Measurements from ENCODE around the gene PSAPL1. TPM values are rescaled to one million over a fixed set of nuclear protein-coding genes. Genes with fewer than 3 reads are reported as not detected.
A peak's percentile ranks its signal among the peaks of the same experiment; 100 is the strongest.

Gene PSAPL1
- total RNA-seq, 1 experiment from 2014 or later = 14.3 TPM

GRCh38 chr4:7463566-7464258 lies 29.0 kb upstream of the PSAPL1 start:
- peaks cover 6% of the 10 kb centered on the region for H3K4me1 Mint-ChIP-seq (ENCODE audit: low read depth, unreplicated experiment)
- POLR2A ChIA-PET = no interaction called here
- H3K27ac Mint-ChIP-seq (ENCODE audit: unreplicated experiment) = no peak overlapping the region
- no peak for TF ChIP-seq CTCF (IDR thresholded peaks at IDR 0.05; ENCODE audit: insufficient read depth in 1 of 2, low read depth in 1 of 2, low read length in 1 of 2, severe bottlenecking in 1 of 2, unreplicated experiment in 1 of 2)
- intact Hi-C loops (cut with micrococcal nuclease; ENCODE audit: unreplicated experiment) = no loop called here
- no peaks in the 10 kb centered on the region for H3K9me3 Mint-ChIP-seq (ENCODE audit: unreplicated experiment)
- DNase-seq = no peak
- H3K9me3 ChIP-seq = peaks cover 5% of the 10 kb centered on the region; the same call in 1 of the 2 replicates
- no peaks in the 10 kb centered on the region for H3K27me3 ChIP-seq (replicated peaks; ENCODE audit: control insufficient read depth, insufficient read depth, low read length)
- BruUV-seq (replicated peaks) = no TSS peak
- H3K4me1 ChIP-seq = no peaks in the 10 kb centered on the region
- H3K27me3 Mint-ChIP-seq (ENCODE audit: insufficient read depth, unreplicated experiment) = no peaks in the 10 kb centered on the region
- CTCF ChIA-PET = no interaction called here
- H3K36me3 Mint-ChIP-seq (ENCODE audit: insufficient read depth, unreplicated experiment) = no peaks in the 10 kb centered on the region
- H3K4me3 ChIP-seq (ENCODE audit: low read depth, low read length) = no peak overlapping the region
- H3K36me3 ChIP-seq (ENCODE audit: control insufficient read depth, insufficient read depth, low read length) = no peaks in the 10 kb centered on the region
- no peak overlapping the region for H3K4me3 Mint-ChIP-seq (ENCODE audit: unreplicated experiment)

DNA sequence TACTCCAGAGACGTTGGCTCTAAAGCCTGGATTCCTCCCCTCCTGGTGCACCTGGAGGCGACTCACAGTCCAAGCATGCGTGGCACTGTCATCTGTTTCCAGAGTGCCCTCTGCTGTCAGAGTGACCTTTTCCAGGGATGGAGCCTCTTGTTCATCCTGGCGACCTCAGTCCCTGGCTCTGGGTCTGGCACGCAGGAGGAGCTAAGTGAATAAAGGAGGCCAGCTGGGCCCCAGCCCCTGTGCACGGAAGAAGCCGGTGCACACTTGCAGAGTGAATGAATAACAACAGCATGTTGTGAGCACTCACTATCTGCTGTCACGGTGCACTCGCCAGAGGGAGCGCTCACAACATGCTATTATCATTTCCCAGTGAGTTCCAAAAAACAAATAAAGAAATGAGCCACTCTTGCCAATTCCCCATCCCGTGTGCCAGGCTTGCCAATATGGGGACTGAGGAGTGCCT lies 27.8 kb upstream of the PSAPL1 start:
- peak; percentile 57 to 59 for TF ChIP-seq CTCF (IDR thresholded peaks at IDR 0.05; ENCODE audit: insufficient read depth in 1 of 2, low read depth in 1 of 2, low read length in 1 of 2, severe bottlenecking in 1 of 2, unreplicated experiment in 1 of 2)
- Mint-ChIP-seq H3K27me3 (ENCODE audit: insufficient read depth, unreplicated experiment) (no peaks in the 10 kb centered on the region), H3K4me1 (ENCODE audit: low read depth, unreplicated experiment) (peaks cover 6% of the 10 kb centered on the region), H3K27ac (ENCODE audit: unreplicated experiment) (no peak overlapping the region), H3K36me3 (ENCODE audit: insufficient read depth, unreplicated experiment) (no peaks in the 10 kb centered on the region), H3K4me3 (ENCODE audit: unreplicated experiment) (no peak overlapping the region), H3K9me3 (ENCODE audit: unreplicated experiment) (no peaks in the 10 kb centered on the region)
- Histone ChIP-seq H3K36me3 (ENCODE audit: control insufficient read depth, insufficient read depth, low read length) (no peaks in the 10 kb centered on the region), H3K4me1 (no peaks in the 10 kb centered on the region), H3K9me3 (peaks cover 5% of the 10 kb centered on the region; the same call in 1 of the 2 replicates), H3K4me3 (ENCODE audit: low read depth, low read length) (no peak overlapping the region), H3K27me3 (replicated peaks; ENCODE audit: control insufficient read depth, insufficient read depth, low read length) (no peaks in the 10 kb centered on the region)
- intact Hi-C loops (cut with micrococcal nuclease; ENCODE audit: unreplicated experiment) = loop anchor here (1.0 kb wide), 3 partner anchors 27 to 138 kb away; no protein-coding TSS in a partner anchor
- BruUV-seq (replicated peaks) = no TSS peak
- DNase-seq = peak; percentile 68 to 71
- CTCF ChIA-PET = interaction anchor here (0.8 to 1.5 kb wide), 2 partner anchors 60 to 127 kb away, joined by 3 to 6 read pairs; no protein-coding TSS in a partner anchor
- POLR2A ChIA-PET = no interaction called here

DNA sequence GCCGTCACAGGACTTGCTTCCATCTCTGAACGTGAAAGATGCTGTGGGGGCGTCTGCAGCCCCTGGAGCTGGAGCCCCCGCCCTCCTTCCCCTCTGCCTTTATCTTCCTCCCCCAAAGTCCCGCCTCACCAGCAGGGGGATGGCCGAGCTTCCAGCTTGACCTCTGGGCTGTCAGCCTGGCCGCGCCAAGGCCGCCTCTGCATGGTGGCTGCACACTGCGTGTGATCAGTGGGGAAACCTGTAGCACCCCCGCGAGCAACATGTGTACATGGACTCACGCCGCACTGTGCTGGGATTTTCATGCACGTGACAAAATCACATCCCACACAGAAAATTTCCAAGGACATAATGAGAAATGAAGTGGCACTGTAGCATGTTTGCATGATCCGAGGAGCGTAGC lies 26.5 kb upstream of the PSAPL1 start:
- no peaks in the 10 kb centered on the region for H3K36me3 Mint-ChIP-seq (ENCODE audit: insufficient read depth, unreplicated experiment)
- Histone ChIP-seq H3K4me3 (ENCODE audit: low read depth, low read length) (no peak overlapping the region), H3K27me3 (replicated peaks; ENCODE audit: control insufficient read depth, insufficient read depth, low read length) (no peaks in the 10 kb centered on the region), H3K9me3 (peaks cover 4% of the 10 kb centered on the region; the same call in 1 of the 2 replicates), H3K36me3 (ENCODE audit: control insufficient read depth, insufficient read depth, low read length) (no peaks in the 10 kb centered on the region), H3K4me1 (no peaks in the 10 kb centered on the region)
- intact Hi-C loops (cut with micrococcal nuclease; ENCODE audit: unreplicated experiment) = no loop called here
- DNase-seq = no peak
- H3K4me1 Mint-ChIP-seq (ENCODE audit: low read depth, unreplicated experiment) = peaks cover 6% of the 10 kb centered on the region
- CTCF ChIA-PET = interaction anchor here (1.3 kb wide), 1 partner anchor 67 kb away, joined by 4 read pairs; no protein-coding TSS in a partner anchor
- BruUV-seq (replicated peaks) = no TSS peak
- POLR2A ChIA-PET = no interaction called here
- no peaks in the 10 kb centered on the region for H3K9me3 Mint-ChIP-seq (ENCODE audit: unreplicated experiment)
- H3K27me3 Mint-ChIP-seq (ENCODE audit: insufficient read depth, unreplicated experiment) = no peaks in the 10 kb centered on the region
- H3K4me3 Mint-ChIP-seq (ENCODE audit: unreplicated experiment) = no peak overlapping the region
- H3K27ac Mint-ChIP-seq (ENCODE audit: unreplicated experiment) = no peak overlapping the region
- TF ChIP-seq CTCF (IDR thresholded peaks at IDR 0.05; ENCODE audit: insufficient read depth in 1 of 2, low read depth in 1 of 2, low read length in 1 of 2, severe bottlenecking in 1 of 2, unreplicated experiment in 1 of 2) = peak in 1 of 2 experiments; percentile 12

Data from Caco-2 (cell line).